ENCODE data around the gene GALNT16. TPM values are rescaled to one million over a fixed set of nuclear protein-coding genes. Genes with fewer than 3 reads are reported as not detected.

GALNT16 gene
- total and polyA plus RNA-seq, 2 of the 8 experiments (the other 6 are each of a cell fraction or from before 2014, with no cell fraction given), result 5.4 to 6.3 TPM

GRCh38 chr14:69280746-69281291 lies 20.9 kb downstream of the GALNT16 start (continued):
- TF ChIP-seq CHD7 (IDR thresholded peaks at IDR 0.05; ENCODE audit: insufficient replicate concordance, low read length) (no peak), CREB1 (IDR thresholded peaks at IDR 0.05) (no peak), BACH1 (IDR thresholded peaks at IDR 0.05; ENCODE audit: low read length) (no peak), RFX5 (IDR thresholded peaks at IDR 0.05; ENCODE audit: borderline replicate concordance, low read depth, low read length) (no peak), EZH2 (IDR thresholded peaks at IDR 0.05; ENCODE audit: low read depth, low read length, severe bottlenecking) (no peak), KDM5A (IDR thresholded peaks at IDR 0.05; ENCODE audit: low read length) (no peak), SP1 (IDR thresholded peaks at IDR 0.05; ENCODE audit: low read depth, low read length) (no peak), CEBPB (IDR thresholded peaks at IDR 0.05; ENCODE audit: low read depth, low read length) (no peak), JUND (IDR thresholded peaks at IDR 0.05; ENCODE audit: low read length) (no peak)

Data from H1 (cell line).